H1 (cell line): ENCODE measurements around the gene PXN. TPM values are rescaled to one million over a fixed set of nuclear protein-coding genes. Genes with fewer than 3 reads are reported as not detected.
A peak's percentile ranks its signal among the peaks of the same experiment; 100 is the strongest.

Experiments
- CTCF ChIA-PET: fragments of 300-600 bp; sonication (Branson Sonifier 250); formaldehyde crosslinking; loops from one replicate; lab custom pipeline; 2021; ENCODE audit not compliant: partially characterized antibody; lab: Charles Lee
- POLR2A ChIA-PET: fragments of 300-600 bp; sonication (Branson Sonifier 250); formaldehyde crosslinking; loops from one replicate; lab custom pipeline; 2021; ENCODE audit warnings: inconsistent platforms; ENCODE audit not compliant: partially characterized antibody; lab: Charles Lee
- DNase-seq, 2 experiments: peaks; one replicate each; pipeline versions ENCODE4 v3.0.0 to v3.0.0-alpha.2; 2010 to 2022; ENCODE audit warnings: low spot score in 2 of 2, low read depth in 1 of 2, mixed read lengths in 1 of 2
- FAIRE-seq: peaks from 2 replicates; lab custom pipeline; 2011; peaks lifted over from hg19 to GRCh38; lab: Jason Lieb, UNC
- H2AFZ ChIP-seq: 2 replicates; pipeline ENCODE4 v1.8.1; 2012; ENCODE audit warnings: low read length, inconsistent platforms
- H2AK5ac ChIP-seq: 2 replicates; pipeline ENCODE4 v1.6.1; 2013; ENCODE audit warnings: low read depth, low read length
- H2BK120ac ChIP-seq: replicated peaks from 2 replicates; pipeline ENCODE3; 2013; ENCODE audit warnings: low read depth, low read length, inconsistent platforms
- H2BK12ac ChIP-seq: 2 replicates; pipeline ENCODE4 v1.6.1; 2013; ENCODE audit warnings: low read depth, low read length
- H2BK15ac ChIP-seq: 2 replicates; pipeline ENCODE4 v1.6.1; 2013; ENCODE audit warnings: low read length
- H2BK20ac ChIP-seq: 2 replicates; pipeline ENCODE4 v1.6.1; 2013; ENCODE audit warnings: low read length
- H2BK5ac ChIP-seq: 2 replicates; pipeline ENCODE4 v1.6.1; 2013; ENCODE audit warnings: low read depth, low read length
- H3K14ac ChIP-seq: 2 replicates; pipeline ENCODE4 v1.6.1; 2013; ENCODE audit warnings: inconsistent platforms; ENCODE audit not compliant: insufficient read length
- H3K18ac ChIP-seq: 2 replicates; pipeline ENCODE4 v1.6.1; 2013; ENCODE audit warnings: low read length; ENCODE audit errors: extremely low read depth
- H3K23ac ChIP-seq: 2 replicates; pipeline ENCODE4 v1.6.1; 2013; ENCODE audit warnings: inconsistent platforms; ENCODE audit not compliant: insufficient read length
- H3K23me2 ChIP-seq: 2 replicates; pipeline ENCODE4 v1.6.1; 2013; ENCODE audit warnings: low read depth, low read length
- H3K27ac ChIP-seq: 2 replicates; pipeline ENCODE4 v1.6.1; 2011; ENCODE audit warnings: low read depth, low read length, inconsistent platforms
- H3K27me3 ChIP-seq, 4 experiments: replicated peaks in 1 of 4; 1 replicate in 1 of 4; 2 replicates in 3 of 4; pipeline versions ENCODE4 v1.6.1 to v1.8.1; 2011 to 2013; ENCODE audit warnings: low read length in 3 of 4, mild to moderate bottlenecking in 3 of 4, inconsistent platforms in 2 of 4, mixed read lengths in 2 of 4, moderate library complexity in 1 of 4; ENCODE audit not compliant: control insufficient read depth in 3 of 4, insufficient read depth in 3 of 4; ENCODE audit errors: extremely low read depth in 1 of 4
- H3K36me3 ChIP-seq, 4 experiments: 2 replicates each; pipeline versions ENCODE4 v1.6.1 to v1.8.1; 2011 to 2013; ENCODE audit warnings: mild to moderate bottlenecking in 4 of 4, low read length in 3 of 4, moderate library complexity in 2 of 4, control low read depth in 1 of 4, inconsistent platforms in 1 of 4; ENCODE audit not compliant: insufficient read depth in 4 of 4, control insufficient read depth in 2 of 4
- H3K4ac ChIP-seq: replicated peaks from 2 replicates; pipeline ENCODE3; 2013; ENCODE audit warnings: low read length, low read depth, mixed read lengths, inconsistent platforms; ENCODE audit not compliant: insufficient read length
- H3K4me1 ChIP-seq, 4 experiments: replicated peaks in 1 of 4; 1 replicate in 1 of 4; 2 replicates in 3 of 4; pipeline versions ENCODE4 v1.6.1 to v1.8.1; 2011 to 2013; ENCODE audit warnings: low read length in 3 of 4, inconsistent platforms in 2 of 4, mixed read lengths in 1 of 4; ENCODE audit not compliant: insufficient read depth in 4 of 4, control insufficient read depth in 3 of 4
- H3K4me2 ChIP-seq, 2 experiments: 2 replicates each; pipeline versions ENCODE4 v1.6.1 to v1.8.1; 2011 to 2013; ENCODE audit warnings: low read depth in 2 of 2, low read length in 2 of 2, control low read depth in 1 of 2, inconsistent platforms in 1 of 2, mild to moderate bottlenecking in 1 of 2; ENCODE audit not compliant: insufficient read depth in 1 of 2
- H3K4me3 ChIP-seq, 4 experiments: fragments of 200-600, 300-600 bp in 1 of 4; sonication (generic), shearing (Covaris generic), sonication (Bioruptor Twin) in 1 of 4; 2 replicates each; pipeline versions ENCODE4 v1.5.1 to v1.8.1; 2011 to 2016; ENCODE audit warnings: low read length in 4 of 4, low read depth in 3 of 4, control low read depth in 2 of 4, inconsistent platforms in 2 of 4, mild to moderate bottlenecking in 2 of 4, mixed read lengths in 1 of 4, moderate library complexity in 1 of 4; ENCODE audit not compliant: insufficient read depth in 2 of 4; ENCODE audit errors: extremely low read depth in 1 of 4
- H3K56ac ChIP-seq: replicated peaks from 2 replicates; pipeline ENCODE3; 2013; ENCODE audit warnings: low read depth, mild to moderate bottlenecking, mixed read lengths, low read length, inconsistent platforms; ENCODE audit not compliant: insufficient read length
- H3K79me1 ChIP-seq: 2 replicates; pipeline ENCODE4 v1.6.1; 2013; ENCODE audit warnings: low read depth, low read length, control low read depth
- H3K79me2 ChIP-seq, 2 experiments: 2 replicates each; pipeline versions ENCODE4 v1.6.1 to v1.8.1; 2012 to 2013; ENCODE audit warnings: low read length in 2 of 2, mild to moderate bottlenecking in 2 of 2, inconsistent platforms in 1 of 2; ENCODE audit not compliant: insufficient read depth in 2 of 2, control insufficient read depth in 1 of 2
- H3K9ac ChIP-seq, 4 experiments: replicated peaks in 1 of 4; 1 replicate in 1 of 4; 2 replicates in 3 of 4; pipeline versions ENCODE4 v1.6.1 to v1.8.1; 2011 to 2013; ENCODE audit warnings: low read depth in 3 of 4, low read length in 3 of 4, control low read depth in 2 of 4, mild to moderate bottlenecking in 2 of 4, moderate library complexity in 2 of 4, inconsistent platforms in 1 of 4; ENCODE audit errors: extremely low read depth in 1 of 4
- H3K9me3 ChIP-seq, 2 experiments: 2 replicates each; pipeline versions ENCODE4 v1.6.1 to v1.8.1; 2012 to 2013; ENCODE audit warnings: mild to moderate bottlenecking in 2 of 2, moderate library complexity in 2 of 2, control low read depth in 1 of 2, inconsistent platforms in 1 of 2, low read depth in 1 of 2, low read length in 1 of 2, mixed read lengths in 1 of 2; ENCODE audit not compliant: insufficient read depth in 2 of 2
- H4K20me1 ChIP-seq, 2 experiments: replicated peaks in 1 of 2; 2 replicates each; pipeline versions ENCODE3 to v1.8.1; 2011 to 2013; ENCODE audit warnings: inconsistent platforms in 2 of 2, low read length in 2 of 2, mild to moderate bottlenecking in 1 of 2; ENCODE audit not compliant: insufficient read depth in 2 of 2, control insufficient read depth in 1 of 2
- H4K5ac ChIP-seq: 2 replicates; pipeline ENCODE4 v1.6.1; 2013; ENCODE audit warnings: low read length, low read depth, mixed read lengths, inconsistent platforms; ENCODE audit not compliant: insufficient read length
- H4K8ac ChIP-seq: 2 replicates; pipeline ENCODE4 v1.8.0; 2013; ENCODE audit warnings: mild to moderate bottlenecking, moderate library complexity, low read length, inconsistent platforms; ENCODE audit not compliant: insufficient read depth; ENCODE audit errors: extremely low read depth
- H4K91ac ChIP-seq: replicated peaks from 2 replicates; pipeline ENCODE3; 2013; ENCODE audit warnings: low read length, mixed read lengths, inconsistent platforms; ENCODE audit not compliant: insufficient read length
- FOSL1 ChIP-seq: IDR thresholded peaks from 2 replicates; pipeline ENCODE4 v1.6.1; 2011; ENCODE audit warnings: mild to moderate bottlenecking, low read depth, low read length, moderate library complexity; ENCODE audit not compliant: insufficient read depth
- NRF1 ChIP-seq: IDR thresholded peaks from 2 replicates; pipeline ENCODE4 v1.6.1; 2011; ENCODE audit warnings: mild to moderate bottlenecking, low read depth, low read length, improper control_type of control experiment
- PHF8 ChIP-seq: fragments of 200-600 bp; sonication (generic); conservative IDR thresholded peaks from 2 replicates; pipeline ENCODE4 v1.7.1; 2012; ENCODE audit warnings: low read depth, mild to moderate bottlenecking, inconsistent platforms, low read length, moderate library complexity
- POLR2AphosphoS5 ChIP-seq: IDR thresholded peaks from 2 replicates; pipeline ENCODE4 v1.6.1; 2011; ENCODE audit warnings: low read depth, low read length
- SRF ChIP-seq: IDR thresholded peaks from 2 replicates; pipeline ENCODE4 v1.6.1; 2011; ENCODE audit warnings: mild to moderate bottlenecking, low read depth, low read length, moderate library complexity
- WGBS, 2 experiments: shearing (Covaris generic) in 1 of 2; methylation state at CpG; one replicate each; pipeline versions ENCODE4 v1.1.6 to v1.1.7; 2013 to 2015; ENCODE audit warnings: low lambda C conversion rate in 2 of 2, mixed read lengths in 2 of 2, inconsistent platforms in 1 of 2, low coverage in 1 of 2, missing lambda C conversion rate in 1 of 2; ENCODE audit not compliant: insufficient replicate concordance in 2 of 2, insufficient coverage in 1 of 2, insufficient read length in 1 of 2; ENCODE audit errors: extremely low coverage in 1 of 2, missing lambda C conversion rate in 1 of 2; 5-methylcytosine and 5-hydroxymethylcytosine counted together
- polyA plus RNA-seq, 7 experiments: library from polyadenylated mRNA; depleted of rRNA in 3 of 7; stranded (reverse) in 5 of 7; unstranded in 2 of 7; fragments of >200 nt in 5 of 7; fragments of 200-250 nt in 2 of 7; gene quantifications; 1 replicate in 5 of 7; 2 replicates in 1 of 7; 4 replicates in 1 of 7; pipeline versions ENCODE4 v1.2.1 to v1.2.3, GENCODE V29; 2011 to 2013; ENCODE audit warnings: missing spikeins in 2 of 7, mixed read lengths in 2 of 7
- total RNA-seq: library from RNA; stranded (reverse); fragmentation: NEBNext Ultra II Directional; extraction: Animal tissue kit (Norgen Biotek cat#: 25700); gene quantifications from 2 replicates; pipeline ENCODE4 v1.2.1, GENCODE V29; 2021

The PXN gene
- total and polyA plus RNA-seq, 2 of the 8 experiments (the other 6 are each of a cell fraction or from before 2014, with no cell fraction given), result 51.0 to 105 TPM

- DNase-seq (no peak), FAIRE-seq (no peak)
- H3K23me2 ChIP-seq, result no peaks in the 10 kb centered on the region
- no peak overlapping the region for H3K14ac ChIP-seq
- WGBS, 2 experiments, result 90% methylated on average over 13 of the region's 13 CpGs; no CpG with 5 or more reads in 1 of the 2 experiments
- peaks cover 17% of the 10 kb centered on the region for H3K79me1 ChIP-seq
- H3K23ac ChIP-seq, result no peak overlapping the region
- no peaks in the 10 kb centered on the region for H3K27me3 ChIP-seq
- no peaks in the 10 kb centered on the region for H3K9me3 ChIP-seq
- H3K4me2 ChIP-seq, result no peak overlapping the region
- H3K4ac ChIP-seq, result no peak overlapping the region
- H3K27ac ChIP-seq, result no peak overlapping the region; the same call in 1 of the 2 replicates
- no peak overlapping the region for H2AFZ ChIP-seq
- 0 out of 2 replicates have a peak overlapping the region, but pooled peaks have one; percentile 36 for H4K8ac ChIP-seq
- no peak overlapping the region for H2BK15ac ChIP-seq
- H3K9ac ChIP-seq, result no peak overlapping the region
- no peak overlapping the region for H2BK120ac ChIP-seq
- H2BK12ac ChIP-seq, result no peak overlapping the region
- no peak overlapping the region for H4K5ac ChIP-seq
- H3K79me2 ChIP-seq, result peaks cover 6 to 86% of the 10 kb centered on the region in 2 experiments; a peak in 3 of 4 replicates
- peaks cover 17 to 41% (median 18%) of the 10 kb centered on the region in 4 experiments for H3K4me1 ChIP-seq
- H3K36me3 ChIP-seq, result no peaks in the 10 kb centered on the region
- 0 out of 2 replicates have a peak overlapping the region, but pooled peaks have one; percentile 27 for H3K18ac ChIP-seq
- no peak overlapping the region for H2BK20ac ChIP-seq
- peaks cover 7 to 26% of the 10 kb centered on the region in 2 experiments for H4K20me1 ChIP-seq
- 0 out of 2 replicates have a peak overlapping the region, but pooled peaks have one; percentile 60 for H2AK5ac ChIP-seq
- CTCF ChIA-PET, result interaction anchor here (1.1 to 34.8 kb wide), 4 partner anchors 13 to 229 kb away, joined by 3 to 930 read pairs (median 372); partner anchors contain the start of gene PXN
- no peak overlapping the region for H3K4me3 ChIP-seq
- POLR2A ChIA-PET, result interaction anchor here (67.0 to 88.3 kb wide), 2 partner anchors 9 to 30 kb away, joined by 4270 read pairs; partner anchors contain the start of genes GCN1, PXN, RNU4-1 and RNU4-2
- H4K91ac ChIP-seq, result no peak overlapping the region
- H3K56ac ChIP-seq, result no peak overlapping the region
- TF ChIP-seq NRF1 (no peak), POLR2AphosphoS5 (no peak), FOSL1 (no peak), SRF (no peak), PHF8 (no peak)
- no peak overlapping the region for H2BK5ac ChIP-seq
Observed at GRCh38 chr12:120237360-120238171, 28.0 kb downstream of the PXN start.
